Skeletal muscle tissue (tissue), 4 donors: ENCODE measurements around the gene ZGPAT. TPM values are rescaled to one million over a fixed set of nuclear protein-coding genes. Genes with fewer than 3 reads are reported as not detected.
"Not testable (repeated sequence)": the region's sequence is repeated elsewhere in the genome, so short reads cannot be mapped to it uniquely, and the experiment has no call there.

ENCODE experiments used
- H3K27ac ChIP-seq: one replicate; pipeline ENCODE4 v1.7.0; 2013; ENCODE audit warnings: mild to moderate bottlenecking, low read depth, low read length, inconsistent platforms
- H3K27me3 ChIP-seq, 3 donors: one replicate each; pipeline ENCODE4 v1.7.0; 2013; ENCODE audit warnings: low read length in 3 of 3; ENCODE audit not compliant: control insufficient read depth in 3 of 3, insufficient read depth in 3 of 3
- H3K36me3 ChIP-seq, 3 donors: one replicate each; pipeline ENCODE4 v1.7.0; 2013; ENCODE audit warnings: low read length in 3 of 3; ENCODE audit not compliant: control insufficient read depth in 3 of 3, insufficient read depth in 3 of 3
- H3K4me1 ChIP-seq, 3 donors: one replicate each; pipeline ENCODE4 v1.7.0; 2013; ENCODE audit warnings: low read length in 3 of 3, mild to moderate bottlenecking in 3 of 3; ENCODE audit not compliant: control insufficient read depth in 3 of 3, insufficient read depth in 3 of 3
- H3K4me3 ChIP-seq, 3 donors: one replicate each; pipeline ENCODE4 v1.7.0; 2013; ENCODE audit warnings: low read length in 3 of 3
- H3K9ac ChIP-seq, 3 donors: one replicate each; pipeline ENCODE4 v1.7.0; 2013; ENCODE audit warnings: low read length in 3 of 3, mild to moderate bottlenecking in 3 of 3, moderate library complexity in 2 of 3, low read depth in 1 of 3
- H3K9me3 ChIP-seq, 3 donors: one replicate each; pipeline ENCODE4 v1.7.0; 2013; ENCODE audit warnings: low read length in 3 of 3; ENCODE audit not compliant: control insufficient read depth in 3 of 3
- total RNA-seq: library from RNA; depleted of rRNA; stranded (reverse); fragments of >200 nt; gene quantifications from one replicate; pipeline ENCODE4 v1.2.3, GENCODE V29; 2014
- donor health status: Osteomylitis.

Gene ZGPAT
- total RNA-seq, 1 donor from 2014 or later: 6.8 TPM

- H3K4me1 ChIP-seq: peaks cover 2 to 6% (median 2%) of the 10 kb centered on the region in 3 donors
- no peak overlapping the region for H3K4me3 ChIP-seq
- no peaks in the 10 kb centered on the region for H3K27me3 ChIP-seq
- H3K9me3 ChIP-seq: no peaks in the 10 kb centered on the region
- no peak overlapping the region for H3K9ac ChIP-seq
- peaks cover 40 to 61% (median 52%) of the 10 kb centered on the region in 3 donors for H3K36me3 ChIP-seq
- H3K27ac ChIP-seq: no peak overlapping the region
Observed at GRCh38 chr20:63664143-63664851, 43.5 kb upstream of the ZGPAT start.

- Histone ChIP-seq H3K27ac (no peak overlapping the region), H3K36me3 (peaks cover 40 to 59% (median 52%) of the 10 kb centered on the region in 3 donors), H3K4me1 (no peaks in the 10 kb centered on the region), H3K9ac (no peak overlapping the region), H3K9me3 (no peaks in the 10 kb centered on the region), H3K27me3 (no peaks in the 10 kb centered on the region), H3K4me3 (no peak overlapping the region)
Observed at GRCh38 chr20:63664861-63665594, 42.8 kb upstream of the ZGPAT start.

GRCh38 chr20:63665708-63666107, 42.1 kb upstream of the ZGPAT start:
- Histone ChIP-seq H3K27ac (no peak overlapping the region), H3K9me3 (no peaks in the 10 kb centered on the region), H3K36me3 (peaks cover 40 to 52% (median 49%) of the 10 kb centered on the region in 3 donors), H3K4me3 (no peak overlapping the region), H3K9ac (no peak overlapping the region), H3K27me3 (no peaks in the 10 kb centered on the region), H3K4me1 (no peaks in the 10 kb centered on the region)

- H3K9me3 ChIP-seq: no peaks in the 10 kb centered on the region
- H3K4me1 ChIP-seq: no peaks in the 10 kb centered on the region
- H3K27ac ChIP-seq: no peak overlapping the region
- H3K27me3 ChIP-seq: no peaks in the 10 kb centered on the region
- H3K9ac ChIP-seq: no peak overlapping the region
- peaks cover 34 to 40% (median 35%) of the 10 kb centered on the region in 3 donors for H3K36me3 ChIP-seq
- H3K4me3 ChIP-seq: no peak overlapping the region
Observed at GRCh38 chr20:63667858-63668257, 40.0 kb upstream of the ZGPAT start.

GRCh38 chr20:63668351-63668750, 39.5 kb upstream of the ZGPAT start:
- no peak overlapping the region for H3K4me3 ChIP-seq
- no peaks in the 10 kb centered on the region for H3K4me1 ChIP-seq
- peaks cover 29 to 35% (median 30%) of the 10 kb centered on the region in 3 donors for H3K36me3 ChIP-seq

GRCh38 chr20:63671695-63672094, 36.1 kb upstream of the ZGPAT start:
- not testable (repeated sequence) for H3K27ac ChIP-seq

More at GRCh38 chr20:63668351-63668750, 39.5 kb upstream of the ZGPAT start:
- no peaks in the 10 kb centered on the region for H3K27me3 ChIP-seq
- no peak overlapping the region for H3K27ac ChIP-seq
- H3K9ac ChIP-seq: no peak overlapping the region
- H3K9me3 ChIP-seq: no peaks in the 10 kb centered on the region

GRCh38 chr20:63672666-63673065, 35.2 kb upstream of the ZGPAT start:
- Histone ChIP-seq H3K9me3 (no peaks in the 10 kb centered on the region), H3K4me1 (no peaks in the 10 kb centered on the region), H3K9ac (no peak overlapping the region), H3K27ac (no peak overlapping the region), H3K27me3 (no peaks in the 10 kb centered on the region), H3K4me3 (no peak overlapping the region), H3K36me3 (peaks cover 24 to 43% (median 29%) of the 10 kb centered on the region in 3 donors)

More at GRCh38 chr20:63671695-63672094, 36.1 kb upstream of the ZGPAT start:
- not testable (repeated sequence) for H3K4me3 ChIP-seq, H3K9me3 ChIP-seq, H3K4me1 ChIP-seq, H3K27me3 ChIP-seq, H3K9ac ChIP-seq
- H3K36me3 ChIP-seq: peaks cover 30 to 43% (median 36%) of the 10 kb centered on the region in 3 donors

GRCh38 chr20:63673951-63674350, 33.9 kb upstream of the ZGPAT start:
- Histone ChIP-seq H3K9me3 (no peaks in the 10 kb centered on the region), H3K4me1 (no peaks in the 10 kb centered on the region), H3K27ac (no peak overlapping the region), H3K27me3 (no peaks in the 10 kb centered on the region), H3K36me3 (peaks cover 27 to 45% (median 31%) of the 10 kb centered on the region in 3 donors), H3K4me3 (no peak overlapping the region), H3K9ac (no peak overlapping the region)

GRCh38 chr20:63675681-63676368, 32.0 kb upstream of the ZGPAT start:
- Histone ChIP-seq H3K27ac (no peak overlapping the region), H3K9ac (no peak overlapping the region), H3K4me1 (no peaks in the 10 kb centered on the region), H3K27me3 (no peaks in the 10 kb centered on the region), H3K36me3 (peaks cover 33 to 50% (median 37%) of the 10 kb centered on the region in 3 donors), H3K4me3 (no peak overlapping the region), H3K9me3 (no peaks in the 10 kb centered on the region)
